SK-N-MC (cell line): Measurements from ENCODE around the gene PIKFYVE.

Source experiments
- EZH2 ChIP-seq: fragments of 200-600 bp; sonication (generic); IDR thresholded peaks from one replicate; pipeline ENCODE4 v1.6.1; 2017; ENCODE audit warnings: antibody characterized with exemption
- POLR2AphosphoS5 ChIP-seq: IDR thresholded peaks from 2 replicates; pipeline ENCODE4 v1.6.1; 2012; ENCODE audit warnings: mild to moderate bottlenecking, low read depth, low read length, borderline replicate concordance

- no peak for TF ChIP-seq EZH2
- TF ChIP-seq POLR2AphosphoS5: no peak
Observed at GRCh38 chr2:208311954-208312353, 45.9 kb downstream of the PIKFYVE start.
